Right lobe of liver (tissue), 6 donors: ENCODE data around the gene PRKCB. TPM values are rescaled to one million over a fixed set of nuclear protein-coding genes. Genes with fewer than 3 reads are reported as not detected.

ENCODE experiments used
- ATAC-seq, 4 donors: fragments of 200-7000 bp; cut with Tn5 transposase; one replicate each; pipeline ENCODE4 v1.9.1; 2020; ENCODE audit warnings: mild to moderate bottlenecking in 4 of 4, moderate library complexity in 4 of 4
- DNase-seq, 3 donors: peaks; one replicate each; pipeline ENCODE4 v3.0.0-alpha.2; 2020
- H3K27ac ChIP-seq, 3 donors: fragments of 200-600 bp; one replicate each; pipeline ENCODE4 v1.8.0; 2022
- H3K27me3 ChIP-seq, 2 donors: fragments of 200-600 bp; one replicate each; pipeline ENCODE4 v1.8.0; 2022
- H3K36me3 ChIP-seq, 4 donors: fragments of 200-600 bp; sonication (generic) in 1 of 4; one replicate each; pipeline versions ENCODE4 v1.5.1 to v1.8.0; 2017 to 2022; ENCODE audit warnings: control low read depth in 1 of 4
- H3K4me1 ChIP-seq, 4 donors: fragments of 200-600 bp; sonication (generic) in 1 of 4; one replicate each; pipeline versions ENCODE4 v1.5.1 to v1.8.0; 2017 to 2022; ENCODE audit warnings: control low read depth in 1 of 4
- H3K4me3 ChIP-seq, 3 donors: fragments of 200-600 bp; one replicate each; pipeline ENCODE4 v1.8.0; 2022
- H3K9me3 ChIP-seq, 4 donors: fragments of 200-600 bp; sonication (generic) in 1 of 4; one replicate each; pipeline versions ENCODE4 v1.5.1 to v1.8.0; 2017 to 2022; ENCODE audit warnings: control low read depth in 1 of 4
- CTCF ChIP-seq, 4 donors: fragments of 200-600 bp in 3 of 4; fragments of 450-650 bp in 1 of 4; IDR thresholded peaks; one replicate each; pipeline versions ENCODE4 v1.5.1 to v1.8.0; 2016 to 2022; ENCODE audit warnings: antibody characterized with exemption in 4 of 4, mild to moderate bottlenecking in 2 of 4
- POLR2A ChIP-seq: fragments of 450-650 bp; IDR thresholded peaks from one replicate; pipeline ENCODE4 v1.6.1; 2017; ENCODE audit warnings: antibody characterized with exemption, mild to moderate bottlenecking
- WGBS: methylation state at CpG from one replicate; pipeline ENCODE4 v1.1.6; 2018; ENCODE audit warnings: low coverage, low lambda C conversion rate; ENCODE audit not compliant: insufficient coverage; ENCODE audit errors: missing lambda C conversion rate; 5-methylcytosine and 5-hydroxymethylcytosine counted together
- intact Hi-C, 2 donors: fragments of 100-400 bp; cut with DNase I; formaldehyde crosslinking; loops; one replicate each; pipeline versions ENCODE4 v1.11.2 to v1.14.1; 2022
- total RNA-seq, 6 experiments: library from RNA; depleted of rRNA in 2 of 6; stranded (reverse); fragments of >200 nt in 2 of 6; fragmentation: NEBNext Ultra II Directional in 3 of 6; extraction: Animal tissue kit (Norgen Biotek cat#: 25700) in 3 of 6; gene quantifications; one replicate each; pipeline versions ENCODE4 v1.1.0 to v1.2.4, GENCODE V29; 2016 to 2023
- donor health status: DM: no; HTN: yes; CAD: no.
- donor health status: DM: no; HTN: no; CAD: no.
- donor health status: DM: no; HTN: no; CAD: no.
- donor health status: DM: no; HTN: yes; CAD: no.
- donor health status: DM: no; HTN: yes; CAD: no.

PRKCB gene
- total RNA-seq, 6 experiments from 2014 or later, result 1.7 to 8.1 (median 3.5) TPM

- H3K4me1 ChIP-seq, result no peaks in the 10 kb centered on the region
Measured at GRCh38 chr16:24051125-24051524, 215.3 kb downstream of the PRKCB start.

GRCh38 chr16:24052329-24053098, 216.7 kb downstream of the PRKCB start:
- DNase-seq (no peak), ATAC-seq (no peak)
- Histone ChIP-seq H3K27ac (no peak overlapping the region), H3K4me3 (no peak overlapping the region), H3K4me1 (no peaks in the 10 kb centered on the region), H3K36me3 (no peaks in the 10 kb centered on the region), H3K27me3 (no peaks in the 10 kb centered on the region), H3K9me3 (no peaks in the 10 kb centered on the region)
- 41% methylated on average over 8 of the region's 9 CpGs for WGBS
- intact Hi-C loops, result no loop called here
- TF ChIP-seq POLR2A (no peak), CTCF (IDR thresholded peaks at IDR 0.05) (no peak)

More at GRCh38 chr16:24051125-24051524, 215.3 kb downstream of the PRKCB start:
- DNase-seq (no peak), ATAC-seq (no peak)
- Histone ChIP-seq H3K4me3 (no peak overlapping the region), H3K27me3 (no peaks in the 10 kb centered on the region), H3K27ac (no peak overlapping the region), H3K9me3 (no peaks in the 10 kb centered on the region), H3K36me3 (no peaks in the 10 kb centered on the region)
- intact Hi-C loops, result no loop called here
- no peak for TF ChIP-seq CTCF (IDR thresholded peaks at IDR 0.05)
- no peak for TF ChIP-seq POLR2A
- WGBS, result 41% methylated on average over 5 of the region's 5 CpGs

- whole genome bisulfite sequencing, result 62% methylated on average over 8 of the region's 8 CpGs
- no peak overlapping the region for H3K27ac ChIP-seq
- H3K9me3 ChIP-seq, result no peaks in the 10 kb centered on the region
- no peaks in the 10 kb centered on the region for H3K4me1 ChIP-seq
- no peak for ATAC-seq
- H3K27me3 ChIP-seq, result no peaks in the 10 kb centered on the region
- no peak for DNase-seq
- H3K36me3 ChIP-seq, result no peaks in the 10 kb centered on the region
- TF ChIP-seq CTCF (IDR thresholded peaks at IDR 0.05) (no peak), POLR2A (no peak)
- no peak overlapping the region for H3K4me3 ChIP-seq
- intact Hi-C loops, result no loop called here
Measured at GRCh38 chr16:24053099-24053946, 217.5 kb downstream of the PRKCB start.

GRCh38 chr16:24054741-24055491, 219.1 kb downstream of the PRKCB start:
- Histone ChIP-seq H3K4me3 (no peak overlapping the region), H3K9me3 (no peaks in the 10 kb centered on the region), H3K27ac (no peak overlapping the region), H3K27me3 (no peaks in the 10 kb centered on the region), H3K36me3 (no peaks in the 10 kb centered on the region), H3K4me1 (no peaks in the 10 kb centered on the region)
- intact Hi-C loops, result no loop called here
- TF ChIP-seq CTCF (IDR thresholded peaks at IDR 0.05) (no peak), POLR2A (no peak)
- DNase-seq (no peak), ATAC-seq (no peak)
- WGBS, result 33% methylated on average over 6 of the region's 12 CpGs
